CD8-positive, alpha-beta memory T cell (primary cell): ENCODE measurements around the gene TNFSF8. TPM values are rescaled to one million over a fixed set of nuclear protein-coding genes. Genes with fewer than 3 reads are reported as not detected.

ENCODE experiments used
- CTCF ChIA-PET: fragments of 350-600 bp; sonication (Branson Sonifier 250); formaldehyde crosslinking; loops from one replicate; lab custom pipeline; 2021; ENCODE audit warnings: antibody characterized with exemption; lab: Charles Lee
- POLR2A ChIA-PET: fragments of 350-600 bp; sonication (Branson Sonifier 250); formaldehyde crosslinking; loops from one replicate; lab custom pipeline; 2021; ENCODE audit warnings: antibody characterized with exemption; lab: Charles Lee
- DNase-seq, 5 donors: peaks; one replicate each; pipeline versions ENCODE4 v3.0.0 to v3.0.0-alpha.2; 2020 to 2022; ENCODE audit warnings: mixed read lengths in 1 of 5
- H3K27ac ChIP-seq: one replicate; pipeline ENCODE4 v1.7.0; 2013; ENCODE audit warnings: low read depth, mild to moderate bottlenecking, low read length, moderate library complexity
- H3K27me3 ChIP-seq: 2 replicates; pipeline ENCODE4 v1.7.0; 2013; ENCODE audit warnings: low read length, mild to moderate bottlenecking; ENCODE audit not compliant: insufficient read depth, poor library complexity, severe bottlenecking
- H3K36me3 ChIP-seq: 2 replicates; pipeline ENCODE4 v1.7.0; 2013; ENCODE audit warnings: mild to moderate bottlenecking, low read length, moderate library complexity; ENCODE audit not compliant: insufficient read depth
- H3K4me1 ChIP-seq: 2 replicates; pipeline ENCODE4 v1.7.0; 2013; ENCODE audit warnings: mild to moderate bottlenecking, low read length, moderate library complexity; ENCODE audit not compliant: insufficient read depth
- H3K4me3 ChIP-seq: 2 replicates; pipeline ENCODE4 v1.7.0; 2013; ENCODE audit warnings: mild to moderate bottlenecking, low read length
- H3K9me3 ChIP-seq: 2 replicates; pipeline ENCODE4 v1.7.0; 2013; ENCODE audit warnings: mild to moderate bottlenecking, low read length
- H3K27ac Mint-ChIP-seq, 8 donors: one replicate each; pipeline ENCODE4 v1.8.0; 2020 to 2021; ENCODE audit warnings: mixed read lengths in 8 of 8, mild to moderate bottlenecking in 6 of 8, inconsistent platforms in 3 of 8, moderate library complexity in 3 of 8
- H3K27me3 Mint-ChIP-seq, 2 donors: one replicate each; pipeline ENCODE4 v1.8.0; 2020 to 2021; ENCODE audit warnings: mixed read lengths in 2 of 2, mild to moderate bottlenecking in 1 of 2, moderate library complexity in 1 of 2
- H3K36me3 Mint-ChIP-seq, 3 donors: one replicate each; pipeline ENCODE4 v1.8.0; 2020 to 2021; ENCODE audit warnings: mixed read lengths in 3 of 3, inconsistent platforms in 1 of 3, mild to moderate bottlenecking in 1 of 3
- H3K4me1 Mint-ChIP-seq, 3 donors: one replicate each; pipeline ENCODE4 v1.8.0; 2020 to 2021; ENCODE audit warnings: mixed read lengths in 3 of 3, inconsistent platforms in 1 of 3, mild to moderate bottlenecking in 1 of 3
- H3K4me3 Mint-ChIP-seq, 7 donors: one replicate each; pipeline ENCODE4 v1.8.0; 2020 to 2021; ENCODE audit warnings: mixed read lengths in 7 of 7, mild to moderate bottlenecking in 6 of 7, moderate library complexity in 4 of 7, inconsistent platforms in 2 of 7
- H3K9me3 Mint-ChIP-seq, 5 donors: one replicate each; pipeline ENCODE4 v1.8.0; 2020 to 2022; ENCODE audit warnings: mixed read lengths in 5 of 5, mild to moderate bottlenecking in 3 of 5, moderate library complexity in 2 of 5, inconsistent platforms in 1 of 5
- polyA plus RNA-seq: library from polyadenylated mRNA; unstranded; fragments of 300-500 nt; fragmentation: Illumina TruSeq; gene quantifications from one replicate; pipeline ENCODE4 v1.2.3, GENCODE V29; 2021
- total RNA-seq, 2 experiments: library from RNA; stranded (reverse); gene quantifications; one replicate each; pipeline ENCODE4 v1.2.3, GENCODE V29; 2021

TNFSF8 gene
- total and polyA plus RNA-seq, 3 experiments from 2014 or later: 72.6 to 83.6 (median 73.2) TPM

GRCh38 chr9:114960276-114960675 is 29.9 kb upstream of the TNFSF8 start:
- Histone ChIP-seq H3K9me3 (no peaks in the 10 kb centered on the region), H3K4me3 (no peak overlapping the region), H3K36me3 (no peaks in the 10 kb centered on the region), H3K4me1 (peaks cover 13% of the 10 kb centered on the region), H3K27ac (no peak overlapping the region), H3K27me3 (no peaks in the 10 kb centered on the region)
- Mint-ChIP-seq H3K9me3 (peaks cover 22 to 36% (median 33%) of the 10 kb centered on the region in 5 donors), H3K27me3 (peaks cover 0 to 6% of the 10 kb centered on the region in 2 donors), H3K27ac (no peak overlapping the region), H3K4me3 (no peak overlapping the region), H3K4me1 (peaks cover 15 to 27% (median 17%) of the 10 kb centered on the region in 3 donors), H3K36me3 (peaks cover 4 to 57% (median 12%) of the 10 kb centered on the region in 3 donors)
- no peak for DNase-seq
- ChIA-PET POLR2A (no interaction called here), CTCF (interaction anchor here (1.3 kb wide), 1 partner anchor 31 kb away, joined by 3 read pairs; no protein-coding TSS in a partner anchor)

- Histone ChIP-seq H3K27me3 (no peaks in the 10 kb centered on the region), H3K4me3 (no peak overlapping the region), H3K4me1 (peaks cover 13% of the 10 kb centered on the region), H3K27ac (no peak overlapping the region), H3K9me3 (no peaks in the 10 kb centered on the region), H3K36me3 (no peaks in the 10 kb centered on the region)
- H3K4me3 Mint-ChIP-seq: peak overlapping the region in 2 of 7 donors; percentile 76 to 84
- CTCF ChIA-PET: no interaction called here
- H3K27me3 Mint-ChIP-seq: peaks cover 0 to 6% of the 10 kb centered on the region in 2 donors
- H3K9me3 Mint-ChIP-seq: peaks cover 20 to 36% (median 33%) of the 10 kb centered on the region in 5 donors
- H3K27ac Mint-ChIP-seq: peak overlapping the region in 3 of 8 donors; percentile 58 to 95 (median 84)
- no peak for DNase-seq
- peaks cover 4 to 55% (median 12%) of the 10 kb centered on the region in 3 donors for H3K36me3 Mint-ChIP-seq
- POLR2A ChIA-PET: interaction anchor here (0.6 kb wide), 1 partner anchor 29 kb away, joined by 3 read pairs; no protein-coding TSS in a partner anchor
- peaks cover 15 to 27% (median 17%) of the 10 kb centered on the region in 3 donors for H3K4me1 Mint-ChIP-seq
These were observed 28.4 kb upstream of the TNFSF8 start for GRCh38 chr9:114958844-114959235.

GRCh38 chr9:114958021-114958843 is 27.8 kb upstream of the TNFSF8 start:
- peaks cover 0 to 6% of the 10 kb centered on the region in 2 donors for H3K27me3 Mint-ChIP-seq
- Histone ChIP-seq H3K4me3 (peak overlapping the region; percentile 3), H3K27ac (no peak overlapping the region)

GRCh38 chr9:114957558-114957957 is 27.2 kb upstream of the TNFSF8 start:
- CTCF ChIA-PET: no interaction called here
- no peak overlapping the region for H3K4me3 ChIP-seq
- peaks cover 0 to 6% of the 10 kb centered on the region in 2 donors for H3K27me3 Mint-ChIP-seq
- peaks cover 15 to 27% (median 17%) of the 10 kb centered on the region in 3 donors for H3K4me1 Mint-ChIP-seq
- DNase-seq: no peak
- H3K4me1 ChIP-seq: peaks cover 13% of the 10 kb centered on the region
- H3K9me3 Mint-ChIP-seq: peaks cover 11 to 31% (median 27%) of the 10 kb centered on the region in 5 donors
- peak overlapping the region in 3 of 7 donors; percentile 76 to 82 (median 78) for H3K4me3 Mint-ChIP-seq
- no peaks in the 10 kb centered on the region for H3K27me3 ChIP-seq
- peaks cover 4 to 43% (median 12%) of the 10 kb centered on the region in 3 donors for H3K36me3 Mint-ChIP-seq
- no peak overlapping the region for H3K27ac ChIP-seq
- H3K9me3 ChIP-seq: no peaks in the 10 kb centered on the region
- H3K27ac Mint-ChIP-seq: peak overlapping the region in 4 of 8 donors; percentile 30 to 68 (median 53)
- H3K36me3 ChIP-seq: no peaks in the 10 kb centered on the region
- POLR2A ChIA-PET: no interaction called here

More at GRCh38 chr9:114958021-114958843, 27.8 kb upstream of the TNFSF8 start:
- peak overlapping the region; percentile 35 to 84 (median 78) for H3K4me3 Mint-ChIP-seq
- no peaks in the 10 kb centered on the region for H3K36me3 ChIP-seq
- H3K9me3 ChIP-seq: no peaks in the 10 kb centered on the region
- CTCF ChIA-PET: no interaction called here
- peaks cover 15 to 27% (median 17%) of the 10 kb centered on the region in 3 donors for H3K4me1 Mint-ChIP-seq
- H3K27ac Mint-ChIP-seq: peak overlapping the region in 7 of 8 donors; percentile 61 to 95 (median 82)
- peaks cover 18 to 36% (median 33%) of the 10 kb centered on the region in 5 donors for H3K9me3 Mint-ChIP-seq
- no peak for DNase-seq
- peaks cover 4 to 50% (median 12%) of the 10 kb centered on the region in 3 donors for H3K36me3 Mint-ChIP-seq
- no peaks in the 10 kb centered on the region for H3K27me3 ChIP-seq
- peaks cover 13% of the 10 kb centered on the region for H3K4me1 ChIP-seq
- POLR2A ChIA-PET: interaction anchor here (0.6 kb wide), 1 partner anchor 28 kb away, joined by 3 read pairs; no protein-coding TSS in a partner anchor

GRCh38 chr9:114954956-114955582 is 24.7 kb upstream of the TNFSF8 start:
- H3K36me3 ChIP-seq: no peaks in the 10 kb centered on the region
- H3K27me3 ChIP-seq: no peaks in the 10 kb centered on the region
- H3K4me1 ChIP-seq: peaks cover 13% of the 10 kb centered on the region
- DNase-seq: no peak
- no peak overlapping the region for H3K27ac ChIP-seq
- Mint-ChIP-seq H3K36me3 (peaks cover 0 to 20% (median 10%) of the 10 kb centered on the region in 3 donors), H3K27ac (peak overlapping the region in 1 of 8 donors; percentile 41), H3K27me3 (peaks cover 3 to 5% of the 10 kb centered on the region in 2 donors), H3K9me3 (peaks cover 0 to 11% (median 11%) of the 10 kb centered on the region in 5 donors), H3K4me3 (no peak overlapping the region), H3K4me1 (peaks cover 15 to 27% (median 17%) of the 10 kb centered on the region in 3 donors)
- H3K9me3 ChIP-seq: no peaks in the 10 kb centered on the region
- ChIA-PET POLR2A (no interaction called here), CTCF (no interaction called here)
- no peak overlapping the region for H3K4me3 ChIP-seq

GRCh38 chr9:114953959-114954358 is 23.6 kb upstream of the TNFSF8 start:
- H3K4me3 ChIP-seq: no peak overlapping the region
- H3K27ac ChIP-seq: no peak overlapping the region
- no peak overlapping the region for H3K4me3 Mint-ChIP-seq
- POLR2A ChIA-PET: no interaction called here
- peaks cover 13% of the 10 kb centered on the region for H3K4me1 ChIP-seq
- peaks cover 3 to 5% of the 10 kb centered on the region in 2 donors for H3K27me3 Mint-ChIP-seq
- H3K4me1 Mint-ChIP-seq: peaks cover 15 to 25% (median 17%) of the 10 kb centered on the region in 3 donors
- H3K27me3 ChIP-seq: no peaks in the 10 kb centered on the region
- H3K27ac Mint-ChIP-seq: no peak overlapping the region
- H3K36me3 Mint-ChIP-seq: peaks cover 0 to 10% (median 7%) of the 10 kb centered on the region in 3 donors
- peaks cover 0 to under 1% (median under 1%) of the 10 kb centered on the region in 5 donors for H3K9me3 Mint-ChIP-seq
- no peaks in the 10 kb centered on the region for H3K36me3 ChIP-seq
- H3K9me3 ChIP-seq: no peaks in the 10 kb centered on the region
- DNase-seq: no peak
- CTCF ChIA-PET: no interaction called here

- Mint-ChIP-seq H3K36me3 (peaks cover 0 to 6% (median 4%) of the 10 kb centered on the region in 3 donors), H3K4me1 (peaks cover 8 to 16% (median 10%) of the 10 kb centered on the region in 3 donors), H3K4me3 (no peak overlapping the region), H3K27ac (no peak overlapping the region), H3K9me3 (no peaks in the 10 kb centered on the region), H3K27me3 (peaks cover 3 to 6% of the 10 kb centered on the region in 2 donors)
- DNase-seq: no peak
- no peak overlapping the region for H3K4me3 ChIP-seq
- H3K4me1 ChIP-seq: peaks cover 5% of the 10 kb centered on the region
- no peaks in the 10 kb centered on the region for H3K9me3 ChIP-seq
- no peak overlapping the region for H3K27ac ChIP-seq
- no peaks in the 10 kb centered on the region for H3K27me3 ChIP-seq
- ChIA-PET POLR2A (interaction anchor here (0.6 kb wide), 1 partner anchor 22 kb away, joined by 4 read pairs; no protein-coding TSS in a partner anchor), CTCF (interaction anchor here (1.0 to 1.4 kb wide), 2 partner anchors 16 to 37 kb away, joined by 3 read pairs; no protein-coding TSS in a partner anchor)
- H3K36me3 ChIP-seq: no peaks in the 10 kb centered on the region
These were observed 22.7 kb upstream of the TNFSF8 start for GRCh38 chr9:114953046-114953445.
